ENCODE data around the gene BST1. TPM values are rescaled to one million over a fixed set of nuclear protein-coding genes. Genes with fewer than 3 reads are reported as not detected.

The BST1 gene
- total RNA-seq, 1 experiment from 2014 or later = not detected

- H3K27me3 Mint-ChIP-seq (ENCODE audit: low read depth) = no peaks in the 10 kb centered on the region; the same call in 1 of the 2 replicates
- Histone ChIP-seq H2BK120ac (ENCODE audit: low read depth, low read length, poor library complexity, severe bottlenecking) (no peak overlapping the region), H3K23ac (ENCODE audit: insufficient read length, low read depth, low read length) (no peak overlapping the region), H2AK5ac (ENCODE audit: insufficient read length, low read length) (no peak overlapping the region), H4K5ac (ENCODE audit: insufficient read length, low read depth, low read length) (no peak overlapping the region), H3K79me1 (ENCODE audit: insufficient read depth, low read depth, low read length, poor library complexity, severe bottlenecking) (no peaks in the 10 kb centered on the region), H3K4me2 (ENCODE audit: insufficient read depth, insufficient read length, low read length) (no peak overlapping the region), H3K9me3 (ENCODE audit: control insufficient read depth, low read depth, low read length) (no peaks in the 10 kb centered on the region), H4K91ac (ENCODE audit: insufficient read length, low read depth, low read length) (no peak overlapping the region), H2BK12ac (ENCODE audit: insufficient read length, low read depth, low read length) (no peak overlapping the region), H3K56ac (ENCODE audit: insufficient read length, low read depth, low read length) (no peak overlapping the region), H2BK20ac (ENCODE audit: low read depth, low read length, poor library complexity, severe bottlenecking) (no peak overlapping the region), H3K18ac (ENCODE audit: insufficient read length, low read depth, low read length) (no peak overlapping the region), H3K4me1 (ENCODE audit: insufficient read depth, low read length) (no peaks in the 10 kb centered on the region), H2BK5ac (ENCODE audit: insufficient read length, low read length) (no peak overlapping the region), H3K27ac (ENCODE audit: insufficient read length, low read depth, low read length) (no peak overlapping the region), H2BK15ac (ENCODE audit: low read depth, low read length) (no peak overlapping the region), H3K23me2 (ENCODE audit: insufficient read length, low read depth, low read length, poor library complexity, severe bottlenecking) (no peaks in the 10 kb centered on the region), H3K27me3 (ENCODE audit: insufficient read depth, low read length) (no peaks in the 10 kb centered on the region), H4K20me1 (ENCODE audit: control insufficient read depth, insufficient read depth, insufficient read length) (no peaks in the 10 kb centered on the region), H3T11ph (ENCODE audit: low read length) (no peak overlapping the region), H4K8ac (replicated peaks; ENCODE audit: insufficient read length, low read depth, low read length) (no peak overlapping the region), H3K4ac (ENCODE audit: low read depth, low read length) (no peak overlapping the region), H3K14ac (ENCODE audit: insufficient read depth, low read length) (no peak overlapping the region), H3K79me2 (ENCODE audit: insufficient read depth, low read length) (no peaks in the 10 kb centered on the region), H2AFZ (ENCODE audit: low read length) (no peak overlapping the region), H3K9ac (ENCODE audit: extremely low read depth, insufficient read length, low read length) (no peak overlapping the region)
- H3K4me3 Mint-ChIP-seq = no peak overlapping the region
- no peak for DNase-seq
- TF ChIP-seq, protein P1, sequence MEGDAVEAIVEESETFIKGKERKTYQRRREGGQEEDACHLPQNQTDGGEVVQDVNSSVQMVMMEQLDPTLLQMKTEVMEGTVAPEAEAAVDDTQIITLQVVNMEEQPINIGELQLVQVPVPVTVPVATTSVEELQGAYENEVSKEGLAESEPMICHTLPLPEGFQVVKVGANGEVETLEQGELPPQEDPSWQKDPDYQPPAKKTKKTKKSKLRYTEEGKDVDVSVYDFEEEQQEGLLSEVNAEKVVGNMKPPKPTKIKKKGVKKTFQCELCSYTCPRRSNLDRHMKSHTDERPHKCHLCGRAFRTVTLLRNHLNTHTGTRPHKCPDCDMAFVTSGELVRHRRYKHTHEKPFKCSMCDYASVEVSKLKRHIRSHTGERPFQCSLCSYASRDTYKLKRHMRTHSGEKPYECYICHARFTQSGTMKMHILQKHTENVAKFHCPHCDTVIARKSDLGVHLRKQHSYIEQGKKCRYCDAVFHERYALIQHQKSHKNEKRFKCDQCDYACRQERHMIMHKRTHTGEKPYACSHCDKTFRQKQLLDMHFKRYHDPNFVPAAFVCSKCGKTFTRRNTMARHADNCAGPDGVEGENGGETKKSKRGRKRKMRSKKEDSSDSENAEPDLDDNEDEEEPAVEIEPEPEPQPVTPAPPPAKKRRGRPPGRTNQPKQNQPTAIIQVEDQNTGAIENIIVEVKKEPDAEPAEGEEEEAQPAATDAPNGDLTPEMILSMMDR (conservative IDR thresholded peaks at IDR 0.05) = no peak
- WGBS (ENCODE audit: extremely low coverage, insufficient read length, low lambda C conversion rate) = no CpG with 5 or more reads among the region's 6 CpGs
- H3K9me3 Mint-ChIP-seq = no peaks in the 10 kb centered on the region
- H3K4me1 Mint-ChIP-seq = peaks cover 4 to 12% of the 10 kb centered on the region in 2 experiments
- H3K36me3 Mint-ChIP-seq (ENCODE audit: insufficient read depth in 1 of 3, low read depth in 3 of 3) = no peaks in the 10 kb centered on the region
- no peak overlapping the region; a peak in 1 of 7 replicates for H3K27ac Mint-ChIP-seq
Measured at GRCh38 chr4:15717086-15717485, 14.2 kb downstream of the BST1 start.
